Bronchial smooth muscle cell (primary cell): Measurements from ENCODE around the gene TKTL1. TPM values are rescaled to one million over a fixed set of nuclear protein-coding genes. Genes with fewer than 3 reads are reported as not detected.

ENCODE experiments used
- total RNA-seq: library from RNA; depleted of rRNA; stranded (reverse); fragments of >200 nt; gene quantifications from 2 replicates; pipeline ENCODE4 v1.2.1, GENCODE V29; 2014

TKTL1 gene, protein sequence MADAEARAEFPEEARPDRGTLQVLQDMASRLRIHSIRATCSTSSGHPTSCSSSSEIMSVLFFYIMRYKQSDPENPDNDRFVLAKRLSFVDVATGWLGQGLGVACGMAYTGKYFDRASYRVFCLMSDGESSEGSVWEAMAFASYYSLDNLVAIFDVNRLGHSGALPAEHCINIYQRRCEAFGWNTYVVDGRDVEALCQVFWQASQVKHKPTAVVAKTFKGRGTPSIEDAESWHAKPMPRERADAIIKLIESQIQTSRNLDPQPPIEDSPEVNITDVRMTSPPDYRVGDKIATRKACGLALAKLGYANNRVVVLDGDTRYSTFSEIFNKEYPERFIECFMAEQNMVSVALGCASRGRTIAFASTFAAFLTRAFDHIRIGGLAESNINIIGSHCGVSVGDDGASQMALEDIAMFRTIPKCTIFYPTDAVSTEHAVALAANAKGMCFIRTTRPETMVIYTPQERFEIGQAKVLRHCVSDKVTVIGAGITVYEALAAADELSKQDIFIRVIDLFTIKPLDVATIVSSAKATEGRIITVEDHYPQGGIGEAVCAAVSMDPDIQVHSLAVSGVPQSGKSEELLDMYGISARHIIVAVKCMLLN
- total RNA-seq, result not detected in 2 replicates

DNA sequence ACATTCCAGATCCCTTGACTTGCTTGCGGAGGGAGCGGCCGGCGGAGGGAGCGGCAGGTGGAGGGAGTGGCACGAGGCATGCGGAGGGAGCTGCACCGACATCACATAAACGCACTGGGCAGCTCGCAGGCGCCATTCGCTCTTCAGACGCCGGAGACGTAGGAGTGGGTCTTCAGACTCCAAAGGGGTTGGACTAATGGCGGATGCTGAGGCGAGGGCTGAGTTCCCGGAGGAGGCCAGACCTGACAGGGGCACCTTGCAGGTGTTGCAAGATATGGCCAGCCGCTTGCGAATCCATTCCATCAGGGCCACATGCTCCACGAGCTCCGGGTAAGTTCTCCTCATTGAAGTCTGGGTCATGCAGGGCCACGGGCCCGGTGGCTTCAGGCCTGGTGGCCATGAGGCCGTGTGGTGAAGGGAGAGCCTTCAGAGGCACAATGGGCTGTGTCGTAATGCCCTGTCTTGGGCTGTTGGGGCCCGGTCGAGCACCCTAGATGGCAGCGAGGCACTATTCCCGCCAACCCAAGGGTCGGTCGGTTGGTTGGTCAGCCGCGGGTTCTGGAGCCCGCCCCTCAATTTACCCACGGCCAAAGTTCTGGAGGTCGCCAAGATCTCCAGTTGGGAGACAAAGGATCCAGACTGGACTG, at the start of gene TKTL1:
TKTL1 (plus strand) TSS at position 132 of the 647 bp plus-strand sequence; CDS start at position 197, 65 bp downstream.

DNA sequence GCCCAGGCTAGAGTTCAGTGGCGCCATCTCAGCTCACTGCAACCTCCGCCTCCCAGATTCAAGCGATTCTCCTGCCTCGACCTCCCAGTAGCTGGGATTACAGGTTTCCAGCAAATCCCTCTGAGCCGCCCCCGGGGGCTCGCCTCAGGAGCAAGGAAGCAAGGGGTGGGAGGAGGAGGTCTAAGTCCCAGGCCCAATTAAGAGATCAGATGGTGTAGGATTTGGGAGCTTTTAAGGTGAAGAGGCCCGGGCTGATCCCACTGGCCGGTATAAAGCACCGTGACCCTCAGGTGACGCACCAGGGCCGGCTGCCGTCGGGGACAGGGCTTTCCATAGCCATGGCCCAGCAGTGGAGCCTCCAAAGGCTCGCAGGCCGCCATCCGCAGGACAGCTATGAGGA, 38.3 kb upstream of the TKTL1 start, which contains the start of gene OPN1MW3:
OPN1MW3 (plus strand) TSS at position 301 of the 400 bp plus-strand sequence; CDS start at position 339, 38 bp downstream.

DNA sequence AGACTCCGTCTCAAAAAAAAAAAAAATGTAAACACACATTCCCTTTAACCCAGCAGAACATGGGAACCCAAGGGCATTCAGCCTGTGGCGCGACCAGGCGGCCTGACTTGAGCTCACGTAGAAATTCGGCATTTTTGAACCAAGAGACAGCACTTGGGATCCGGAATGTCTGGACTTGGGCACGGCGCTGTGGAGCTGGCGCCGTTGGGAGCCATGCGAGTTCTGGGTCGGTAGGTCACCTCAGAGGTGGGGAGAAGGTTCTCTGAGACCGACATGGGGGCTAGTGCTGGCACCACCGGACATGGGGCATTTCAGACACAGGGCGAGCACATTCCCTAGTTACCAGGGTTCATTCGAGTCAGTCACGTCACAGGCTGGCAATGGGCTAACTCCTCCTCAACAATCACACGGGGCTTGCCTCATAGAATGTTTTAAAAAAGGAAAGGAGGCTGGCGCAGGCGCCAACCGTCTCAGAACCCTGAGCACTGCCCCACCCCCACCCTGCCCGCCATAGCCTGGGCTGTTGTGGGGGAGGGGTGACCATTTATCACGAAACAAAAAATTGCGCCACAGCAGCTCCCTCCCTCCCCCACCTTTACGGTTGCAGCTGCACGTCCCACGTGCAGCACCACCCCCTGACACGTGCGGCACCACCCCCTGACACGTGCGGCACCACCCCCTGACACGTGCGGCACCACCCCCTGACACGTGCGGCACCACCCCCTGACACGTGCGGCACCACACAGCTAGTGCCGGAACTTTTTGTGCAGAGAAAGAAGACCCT, 612 bp upstream of the TKTL1 start, which contains the start of gene TEX28:
TEX28 (minus strand) TSS at position 334 of the 784 bp plus-strand sequence. CDS start 3,007 bp downstream, outside the sequence.

DNA sequence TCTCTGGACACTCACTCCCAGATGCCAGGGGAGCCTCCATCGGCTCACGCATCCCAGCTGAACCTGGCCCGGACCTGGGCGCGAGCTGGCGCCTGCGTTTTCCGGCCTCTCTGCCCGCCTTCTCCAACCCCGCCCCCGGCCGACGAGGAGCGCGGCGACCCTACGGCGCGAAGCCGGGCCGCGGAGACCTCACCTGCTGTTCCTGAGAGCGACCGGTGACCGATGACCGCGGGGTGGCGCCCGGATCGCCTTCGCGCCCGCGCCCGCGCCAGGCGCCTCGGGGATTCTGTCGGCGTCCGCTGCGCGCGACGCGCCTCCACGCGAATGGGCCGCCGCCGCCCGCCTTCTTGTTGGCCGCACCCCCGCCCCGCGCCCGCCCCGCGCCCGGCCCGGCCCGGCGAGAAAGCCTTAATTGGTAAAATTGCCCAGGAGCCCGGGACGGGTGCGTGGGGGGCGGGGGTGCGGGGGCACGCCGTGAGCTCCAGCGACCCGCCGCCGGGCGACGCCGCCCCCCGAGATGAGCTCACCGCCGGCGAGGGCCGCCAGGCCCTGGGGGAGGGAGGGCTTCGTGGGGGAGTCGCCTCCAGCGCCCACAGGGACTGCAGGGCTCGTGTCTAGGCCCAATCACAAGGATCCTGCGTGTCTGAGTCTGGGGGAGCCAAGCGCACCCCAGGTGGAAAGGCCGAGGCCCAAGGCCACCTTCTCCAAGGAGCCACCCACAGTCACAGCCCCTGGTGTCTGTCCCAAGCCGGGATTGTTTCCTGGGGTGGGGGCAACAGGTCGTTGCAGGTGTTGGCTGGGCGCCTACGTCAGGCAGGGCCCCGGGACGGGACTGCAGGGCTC, 78.9 kb downstream of the TKTL1 start, which contains the start of gene FLNA:
FLNA (minus strand) TSS at position 322 of the 843 bp plus-strand sequence. CDS start 3,389 bp downstream, outside the sequence.

DNA sequence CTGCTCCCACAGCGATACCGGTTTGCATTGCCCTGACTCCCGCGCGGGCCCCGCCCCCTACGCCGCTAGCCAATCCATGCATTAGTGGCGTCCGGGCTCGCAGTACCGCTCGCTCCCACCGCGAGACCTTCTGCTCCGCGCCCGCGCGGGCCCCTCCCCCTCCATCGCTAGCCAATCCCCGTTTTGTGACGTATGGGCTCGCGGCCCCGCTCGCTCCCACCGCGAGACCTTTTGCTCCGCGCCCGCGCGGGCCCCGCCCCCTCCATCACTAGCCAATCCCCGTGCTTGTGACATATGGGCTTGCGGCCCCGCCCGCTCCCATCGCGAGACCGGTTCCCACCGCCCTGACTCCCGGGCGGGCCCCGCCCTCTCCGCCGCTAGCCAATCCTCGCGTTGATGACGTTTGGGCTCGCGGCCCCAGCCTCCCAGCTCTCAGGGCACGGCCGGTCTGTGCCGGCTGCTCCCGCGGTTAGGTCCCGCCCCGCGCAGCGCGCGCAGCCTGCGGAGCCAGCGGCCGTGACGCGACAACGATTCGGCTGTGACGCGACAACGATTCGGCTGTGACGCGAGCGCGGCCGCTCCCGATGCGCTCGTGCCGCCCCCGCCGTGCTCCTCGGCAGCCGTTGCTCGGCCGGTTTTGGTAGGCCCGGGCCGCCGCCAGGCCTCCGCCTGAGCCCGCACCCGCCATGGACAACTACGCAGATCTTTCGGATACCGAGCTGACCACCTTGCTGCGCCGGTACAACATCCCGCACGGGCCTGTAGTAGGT, 83.4 kb downstream of the TKTL1 start, which contains the start of gene EMD:
EMD (plus strand) TSS at position 497 of the 770 bp plus-strand sequence; CDS start at position 687, 190 bp downstream.

Other genes starting within 250 kb of the TKTL1 start
- 13.1 and 15.4 TPM in 2 replicates for gene MECP2, start 198.1 kb upstream of the TKTL1 start, total RNA-seq
- not detected in 2 replicates for gene OPN1LW, start 151.6 kb upstream of the TKTL1 start, total RNA-seq
- not detected in 2 replicates for gene OPN1MW, start 113.2 kb upstream of the TKTL1 start, total RNA-seq
- gene OPN1MW2, start 76.0 kb upstream of the TKTL1 start, total RNA-seq, result not detected in 2 replicates
- not detected in 2 replicates for gene OPN1MW3, start 38.2 kb upstream of the TKTL1 start, total RNA-seq
- not detected in 2 replicates for gene TEX28, start 671 bp upstream of the TKTL1 start, total RNA-seq
- gene FLNA, start 78.8 kb downstream of the TKTL1 start, total RNA-seq, result 1,283 and 1,391 TPM in 2 replicates
- 17.9 and 20.0 TPM in 2 replicates for gene EMD, start 83.5 kb downstream of the TKTL1 start, total RNA-seq
- gene RPL10, start 102.6 kb downstream of the TKTL1 start, total RNA-seq, result 1,700 and 2,148 TPM in 2 replicates
- gene DNASE1L1, start 113.5 kb downstream of the TKTL1 start, total RNA-seq, result 48.6 and 76.1 TPM in 2 replicates
- 12.3 and 18.9 TPM in 2 replicates for gene TAFAZZIN, start 115.7 kb downstream of the TKTL1 start, total RNA-seq
- 44.9 and 46.7 TPM in 2 replicates for gene ATP6AP1, start 132.9 kb downstream of the TKTL1 start, total RNA-seq
- gene GDI1, start 141.4 kb downstream of the TKTL1 start, total RNA-seq, result 86.7 and 124 TPM in 2 replicates
- 118 and 128 TPM in 2 replicates for gene FAM50A, start 148.3 kb downstream of the TKTL1 start, total RNA-seq
- gene PLXNA3, start 162.5 kb downstream of the TKTL1 start, total RNA-seq, result 9.1 and 16.4 TPM in 2 replicates
- gene LAGE3, start 183.5 kb downstream of the TKTL1 start, total RNA-seq, result 18.7 and 23.3 TPM in 2 replicates
- 31.4 and 32.2 TPM in 2 replicates for gene UBL4A, start 190.8 kb downstream of the TKTL1 start, total RNA-seq
- gene SLC10A3, start 194.8 kb downstream of the TKTL1 start, total RNA-seq, result 9.5 and 11.3 TPM in 2 replicates
- gene FAM3A, start 220.4 kb downstream of the TKTL1 start, total RNA-seq, result 24.6 and 34.3 TPM in 2 replicates